ENCODE measurements around the gene EFHD1. TPM values are rescaled to one million over a fixed set of nuclear protein-coding genes. Genes with fewer than 3 reads are reported as not detected.

The EFHD1 gene
- total and polyA plus RNA-seq, 10 donors, result 13.6 to 96.2 (median 46.4) TPM

GRCh38 chr2:232655392-232655791, 22.0 kb downstream of the EFHD1 start:
- no peak overlapping the region for H3K27ac ChIP-seq
- H3K4me1 ChIP-seq, result peaks cover 0 to 16% (median 0%) of the 10 kb centered on the region in 6 donors
- WGBS, 5 donors, result 67 to 86% (median 81%) methylated on average over 6 of the region's 6 CpGs

GRCh38 chr2:232658217-232658785, 24.9 kb downstream of the EFHD1 start:
- TF ChIP-seq POLR2AphosphoS5 (IDR thresholded peaks at IDR 0.05) (no peak), POLR2A (IDR thresholded peaks at IDR 0.05) (no peak), CTCF (IDR thresholded peaks at IDR 0.05 in 8 of 11, conservative IDR thresholded peaks at IDR 0.05 in 3 of 11) (no peak)
- Histone ChIP-seq H3K4me3 (no peak overlapping the region), H3K27me3 (replicated peaks in 1 of 7) (no peaks in the 10 kb centered on the region), H3K9me3 (no peaks in the 10 kb centered on the region), H3K36me3 (peaks cover 0 to 7% (median 0%) of the 10 kb centered on the region in 6 donors), H3K27ac (no peak overlapping the region), H3K4me1 (peaks cover 0 to 16% (median 0%) of the 10 kb centered on the region in 6 donors)
- 40 to 64% (median 49%) methylated on average over 7 of the region's 7 CpGs for WGBS, 5 donors
- intact Hi-C loops (cut with DNase I; ENCODE audit: low total_unique reads), result no loop called here
- no peak for DNase-seq

More at GRCh38 chr2:232655392-232655791, 22.0 kb downstream of the EFHD1 start:
- TF ChIP-seq CTCF (IDR thresholded peaks at IDR 0.05 in 8 of 11, conservative IDR thresholded peaks at IDR 0.05 in 3 of 11), result no peak
- TF ChIP-seq POLR2A (IDR thresholded peaks at IDR 0.05), result no peak
- Histone ChIP-seq H3K27me3 (replicated peaks in 1 of 7) (no peaks in the 10 kb centered on the region), H3K36me3 (no peaks in the 10 kb centered on the region), H3K9me3 (no peaks in the 10 kb centered on the region), H3K4me3 (no peak overlapping the region)
- intact Hi-C loops (cut with DNase I; ENCODE audit: low total_unique reads), result no loop called here
- DNase-seq, result no peak

- no peak for TF ChIP-seq POLR2A (IDR thresholded peaks at IDR 0.05)
- TF ChIP-seq POLR2AphosphoS5 (IDR thresholded peaks at IDR 0.05), result no peak
- no peak for TF ChIP-seq CTCF (IDR thresholded peaks at IDR 0.05 in 8 of 11, conservative IDR thresholded peaks at IDR 0.05 in 3 of 11)
- Histone ChIP-seq H3K36me3 (peaks cover 0 to 17% (median 0%) of the 10 kb centered on the region in 6 donors), H3K9me3 (no peaks in the 10 kb centered on the region), H3K4me3 (no peak overlapping the region), H3K27ac (no peak overlapping the region), H3K4me1 (peaks cover 0 to 16% (median 0%) of the 10 kb centered on the region in 6 donors), H3K27me3 (replicated peaks in 1 of 7) (no peaks in the 10 kb centered on the region)
- intact Hi-C loops (cut with DNase I; ENCODE audit: low total_unique reads), result no loop called here
- DNase-seq, result no peak
- 84 to 95% (median 88%) methylated on average over 2 of the region's 2 CpGs for WGBS, 5 donors
These were observed 26.0 kb downstream of the EFHD1 start for GRCh38 chr2:232659359-232659758.

GRCh38 chr2:232662486-232663260, 29.3 kb downstream of the EFHD1 start:
- WGBS, 5 donors, result 92 to 96% (median 92%) methylated on average over 15 to 16 of the region's 16 CpGs
- H3K9me3 ChIP-seq, result no peaks in the 10 kb centered on the region
- H3K4me1 ChIP-seq, result peaks cover 0 to 5% (median 0%) of the 10 kb centered on the region in 6 donors
- no peak overlapping the region for H3K27ac ChIP-seq
- no peak overlapping the region for H3K4me3 ChIP-seq
- TF ChIP-seq POLR2A (IDR thresholded peaks at IDR 0.05), result no peak
- no peak for TF ChIP-seq CTCF (IDR thresholded peaks at IDR 0.05 in 8 of 11, conservative IDR thresholded peaks at IDR 0.05 in 3 of 11)
- no peak for TF ChIP-seq POLR2AphosphoS5 (IDR thresholded peaks at IDR 0.05)
- no peaks in the 10 kb centered on the region for H3K27me3 ChIP-seq (replicated peaks in 1 of 7)
- peaks cover 0 to 36% (median 0%) of the 10 kb centered on the region in 6 donors for H3K36me3 ChIP-seq
- intact Hi-C loops (cut with DNase I; ENCODE audit: low total_unique reads), result loop anchor here (5.0 kb wide), 1 partner anchor 50 kb away; no protein-coding TSS in a partner anchor
- no peak for DNase-seq
